ENCODE measurements around the gene SV2C. TPM values are rescaled to one million over a fixed set of nuclear protein-coding genes. Genes with fewer than 3 reads are reported as not detected.
A peak's percentile ranks its signal among the peaks of the same experiment; 100 is the strongest.

SV2C gene
- total RNA-seq, 1 donor from 2014 or later = 0.15 TPM

- H3K9ac ChIP-seq = no peak overlapping the region
- H3K79me2 ChIP-seq (ENCODE audit: low read depth) = no peaks in the 10 kb centered on the region
- peak overlapping the region; percentile 71 for H2AFZ ChIP-seq (replicated peaks)
- no peaks in the 10 kb centered on the region for H3K36me3 ChIP-seq
- no peaks in the 10 kb centered on the region for H3F3A ChIP-seq (ENCODE audit: low read depth)
- Mint-ChIP-seq H3K27ac (peak overlapping the region; percentile 63), H3K36me3 (no peaks in the 10 kb centered on the region), H3K4me1 (peaks cover 12% of the 10 kb centered on the region), H3K27me3 (ENCODE audit: insufficient read depth, low read depth) (peaks cover 7% of the 10 kb centered on the region), H3K4me3 (no peak overlapping the region), H3K9me3 (no peaks in the 10 kb centered on the region)
- H3K9me3 ChIP-seq (ENCODE audit: low read depth) = no peaks in the 10 kb centered on the region
- no peak for DNase-seq (ENCODE audit: low spot score)
- no peak overlapping the region for H3K4me3 ChIP-seq
- no peak overlapping the region for H3K4me2 ChIP-seq
- H3K27me3 ChIP-seq = no peaks in the 10 kb centered on the region
- TF ChIP-seq, protein P1, sequence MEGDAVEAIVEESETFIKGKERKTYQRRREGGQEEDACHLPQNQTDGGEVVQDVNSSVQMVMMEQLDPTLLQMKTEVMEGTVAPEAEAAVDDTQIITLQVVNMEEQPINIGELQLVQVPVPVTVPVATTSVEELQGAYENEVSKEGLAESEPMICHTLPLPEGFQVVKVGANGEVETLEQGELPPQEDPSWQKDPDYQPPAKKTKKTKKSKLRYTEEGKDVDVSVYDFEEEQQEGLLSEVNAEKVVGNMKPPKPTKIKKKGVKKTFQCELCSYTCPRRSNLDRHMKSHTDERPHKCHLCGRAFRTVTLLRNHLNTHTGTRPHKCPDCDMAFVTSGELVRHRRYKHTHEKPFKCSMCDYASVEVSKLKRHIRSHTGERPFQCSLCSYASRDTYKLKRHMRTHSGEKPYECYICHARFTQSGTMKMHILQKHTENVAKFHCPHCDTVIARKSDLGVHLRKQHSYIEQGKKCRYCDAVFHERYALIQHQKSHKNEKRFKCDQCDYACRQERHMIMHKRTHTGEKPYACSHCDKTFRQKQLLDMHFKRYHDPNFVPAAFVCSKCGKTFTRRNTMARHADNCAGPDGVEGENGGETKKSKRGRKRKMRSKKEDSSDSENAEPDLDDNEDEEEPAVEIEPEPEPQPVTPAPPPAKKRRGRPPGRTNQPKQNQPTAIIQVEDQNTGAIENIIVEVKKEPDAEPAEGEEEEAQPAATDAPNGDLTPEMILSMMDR (IDR thresholded peaks at IDR 0.05) = no peak
- no peak for TF ChIP-seq EZH2 (IDR thresholded peaks at IDR 0.05)
- TF ChIP-seq EZH2phosphoT487 (IDR thresholded peaks at IDR 0.05) = no peak
- no peaks in the 10 kb centered on the region for H3K4me1 ChIP-seq
- no peak overlapping the region for H3K27ac ChIP-seq
- no peaks in the 10 kb centered on the region for H4K20me1 ChIP-seq (ENCODE audit: low read depth)
Measured at GRCh38 chr5:76372323-76373054, 289.3 kb downstream of the SV2C start.

DNA sequence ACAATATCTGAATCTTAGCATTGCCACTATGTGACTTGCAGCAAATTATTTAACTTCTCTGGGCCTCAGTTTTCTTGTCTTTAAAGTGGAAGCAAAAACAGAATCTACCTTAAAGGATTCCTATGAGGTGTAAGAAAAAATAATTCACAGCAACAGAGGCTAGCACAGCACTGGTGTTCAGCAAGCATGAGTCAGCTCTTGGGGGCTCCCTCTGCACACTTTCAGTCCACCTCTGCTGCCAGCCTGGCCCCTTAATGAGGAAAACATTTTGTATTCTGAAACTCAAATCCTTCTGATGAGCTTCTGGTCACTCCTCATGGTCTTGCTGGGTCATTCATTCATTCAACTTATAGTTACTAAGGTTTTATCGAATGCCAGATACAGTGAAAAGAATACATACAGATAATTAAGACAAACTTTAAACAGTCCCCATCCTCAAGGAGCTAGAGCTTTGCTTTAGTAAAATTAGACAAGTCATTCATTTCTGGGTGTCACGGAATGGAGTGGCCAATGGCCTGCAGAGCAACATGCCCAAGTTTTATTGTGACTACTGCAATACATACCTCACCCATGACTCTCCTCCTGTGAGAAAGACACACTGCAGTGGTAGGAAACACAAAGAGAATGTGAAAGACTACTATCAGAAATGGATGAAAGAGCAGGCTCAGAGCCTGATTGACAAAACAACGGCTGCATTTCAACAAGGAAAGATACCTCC is 293.1 kb downstream of the SV2C start:
- Histone ChIP-seq H3K27ac (no peak overlapping the region), H3K79me2 (ENCODE audit: low read depth) (no peaks in the 10 kb centered on the region), H3K27me3 (no peaks in the 10 kb centered on the region), H3K4me1 (no peaks in the 10 kb centered on the region), H3F3A (ENCODE audit: low read depth) (no peaks in the 10 kb centered on the region), H3K4me3 (no peak overlapping the region), H3K36me3 (no peaks in the 10 kb centered on the region), H3K4me2 (no peak overlapping the region), H2AFZ (replicated peaks) (no peak overlapping the region), H4K20me1 (ENCODE audit: low read depth) (no peaks in the 10 kb centered on the region), H3K9me3 (ENCODE audit: low read depth) (no peaks in the 10 kb centered on the region), H3K9ac (no peak overlapping the region)
- Mint-ChIP-seq H3K36me3 (no peaks in the 10 kb centered on the region), H3K27me3 (ENCODE audit: insufficient read depth, low read depth) (peaks cover 8% of the 10 kb centered on the region), H3K9me3 (no peaks in the 10 kb centered on the region), H3K27ac (no peak overlapping the region), H3K4me1 (peaks cover 21% of the 10 kb centered on the region), H3K4me3 (no peak overlapping the region)
- TF ChIP-seq EZH2 (IDR thresholded peaks at IDR 0.05) (no peak), EZH2phosphoT487 (IDR thresholded peaks at IDR 0.05) (no peak)
- TF ChIP-seq, protein P1 (IDR thresholded peaks at IDR 0.05) = no peak
- no peak for DNase-seq (ENCODE audit: low spot score)

- Histone ChIP-seq H2AFZ (replicated peaks) (no peak overlapping the region), H3F3A (ENCODE audit: low read depth) (no peaks in the 10 kb centered on the region), H4K20me1 (ENCODE audit: low read depth) (no peaks in the 10 kb centered on the region), H3K27me3 (no peaks in the 10 kb centered on the region), H3K9me3 (ENCODE audit: low read depth) (no peaks in the 10 kb centered on the region), H3K36me3 (no peaks in the 10 kb centered on the region), H3K4me2 (no peak overlapping the region), H3K4me3 (no peak overlapping the region), H3K9ac (no peak overlapping the region), H3K27ac (no peak overlapping the region), H3K4me1 (no peaks in the 10 kb centered on the region), H3K79me2 (ENCODE audit: low read depth) (no peaks in the 10 kb centered on the region)
- TF ChIP-seq EZH2phosphoT487 (IDR thresholded peaks at IDR 0.05) = no peak
- TF ChIP-seq, protein P1 (IDR thresholded peaks at IDR 0.05) = no peak
- TF ChIP-seq EZH2 (IDR thresholded peaks at IDR 0.05) = no peak
- Mint-ChIP-seq H3K9me3 (no peaks in the 10 kb centered on the region), H3K27ac (no peak overlapping the region), H3K4me3 (no peak overlapping the region), H3K36me3 (no peaks in the 10 kb centered on the region), H3K27me3 (ENCODE audit: insufficient read depth, low read depth) (peaks cover 8% of the 10 kb centered on the region), H3K4me1 (peaks cover 21% of the 10 kb centered on the region)
- DNase-seq (ENCODE audit: low spot score) = no peak
Measured at GRCh38 chr5:76376866-76377230, 293.7 kb downstream of the SV2C start.
